Karpas-422 (cell line): Measurements from ENCODE around the gene CCDC192. TPM values are rescaled to one million over a fixed set of nuclear protein-coding genes. Genes with fewer than 3 reads are reported as not detected.
A peak's percentile ranks its signal among the peaks of the same experiment; 100 is the strongest.

Source experiments
- DNase-seq: peaks from one replicate; pipeline ENCODE4 v3.0.0-alpha.2; 2015
- H2AFZ ChIP-seq: fragments of 200-600 bp; sonication (generic); 2 replicates; pipeline ENCODE4 v1.6.1; 2014; ENCODE audit warnings: antibody characterized with exemption, low read length, mixed read lengths
- H3K27ac ChIP-seq: fragments of 200-600 bp; sonication (generic); 2 replicates; pipeline ENCODE4 v1.5.1; 2014; ENCODE audit warnings: mild to moderate bottlenecking, low read length, moderate library complexity
- H3K27me3 ChIP-seq: fragments of 200-600 bp; sonication (generic); 2 replicates; pipeline ENCODE4 v1.6.1; 2014; ENCODE audit warnings: low read length, mixed read lengths
- H3K36me3 ChIP-seq: fragments of 200-600 bp; sonication (generic); 2 replicates; pipeline ENCODE4 v1.6.1; 2014; ENCODE audit warnings: low read length, mixed read lengths; ENCODE audit not compliant: insufficient read depth
- H3K4me1 ChIP-seq: fragments of 200-600 bp; sonication (generic); 2 replicates; pipeline ENCODE4 v1.6.1; 2014; ENCODE audit warnings: mild to moderate bottlenecking, low read length, mixed read lengths
- H3K4me2 ChIP-seq: fragments of 200-600 bp; sonication (generic); 2 replicates; pipeline ENCODE4 v1.6.1; 2014; ENCODE audit warnings: low read length, low read depth, mild to moderate bottlenecking; ENCODE audit not compliant: poor library complexity, severe bottlenecking
- H3K4me3 ChIP-seq: fragments of 200-600 bp; sonication (generic); 2 replicates; pipeline ENCODE4 v1.5.1; 2014; ENCODE audit warnings: mild to moderate bottlenecking, antibody characterized with exemption, low read length, mixed read lengths
- H3K79me2 ChIP-seq: fragments of 200-600 bp; sonication (generic); 2 replicates; pipeline ENCODE4 v1.6.1; 2014; ENCODE audit warnings: mild to moderate bottlenecking, low read length, mixed read lengths
- H3K9ac ChIP-seq: fragments of 200-600 bp; sonication (generic); 2 replicates; pipeline ENCODE4 v1.6.0; 2014; ENCODE audit warnings: low read length
- H3K9me2 ChIP-seq: fragments of 200-600 bp; sonication (generic), shearing (Covaris generic); replicated peaks from 2 replicates; pipeline ENCODE4 v1.6.0; 2014; ENCODE audit warnings: mild to moderate bottlenecking, low read length, moderate library complexity; ENCODE audit not compliant: insufficient read depth
- H3K9me3 ChIP-seq: fragments of 300-700, 200-600 bp; sonication (generic); 2 replicates; pipeline ENCODE4 v1.6.1; 2014; ENCODE audit warnings: low read length, mixed read lengths
- H4K20me1 ChIP-seq: fragments of 200-600 bp; sonication (generic); 2 replicates; pipeline ENCODE4 v1.6.1; 2014; ENCODE audit warnings: mild to moderate bottlenecking, antibody characterized with exemption, low read length, low read depth; ENCODE audit not compliant: insufficient read depth
- total RNA-seq: library from RNA; depleted of rRNA; stranded (reverse); fragments of >200 nt; shearing (Covaris generic); gene quantifications from 2 replicates; pipeline ENCODE4 v1.2.3, GENCODE V29; 2014; ENCODE audit warnings: low replicate concordance

Gene CCDC192
- total RNA-seq, 1 experiment from 2014 or later: not detected

- H3K9ac ChIP-seq: peak overlapping the region; percentile 71
- peak overlapping the region; percentile 72 for H3K4me2 ChIP-seq
- H2AFZ ChIP-seq: no peak overlapping the region
These were observed 172.2 kb downstream of the CCDC192 start for GRCh38 chr5:127875235-127876021.

GRCh38 chr5:127876384-127876783 is 173.2 kb downstream of the CCDC192 start:
- H4K20me1 ChIP-seq: no peaks in the 10 kb centered on the region
- no peaks in the 10 kb centered on the region for H3K36me3 ChIP-seq
- peak; percentile 53 for DNase-seq
- no peak overlapping the region for H2AFZ ChIP-seq
- H3K27ac ChIP-seq: peak overlapping the region; percentile 97
- peak overlapping the region; percentile 72 for H3K4me2 ChIP-seq
- peak overlapping the region; percentile 46 for H3K4me3 ChIP-seq
- no peaks in the 10 kb centered on the region for H3K27me3 ChIP-seq
- no peaks in the 10 kb centered on the region for H3K9me3 ChIP-seq
- H3K4me1 ChIP-seq: peaks cover 70% of the 10 kb centered on the region
- H3K79me2 ChIP-seq: peaks cover 4% of the 10 kb centered on the region; the same call in 1 of the 2 replicates
- no peaks in the 10 kb centered on the region for H3K9me2 ChIP-seq
- H3K9ac ChIP-seq: peak overlapping the region; percentile 71

More at GRCh38 chr5:127875235-127876021, 172.2 kb downstream of the CCDC192 start:
- Histone ChIP-seq H3K4me3 (peak overlapping the region; percentile 46; the same call in 1 of the 2 replicates), H3K79me2 (peaks cover 4% of the 10 kb centered on the region; the same call in 1 of the 2 replicates), H3K4me1 (peaks cover 79% of the 10 kb centered on the region), H4K20me1 (no peaks in the 10 kb centered on the region), H3K27ac (peak overlapping the region; percentile 97), H3K27me3 (no peaks in the 10 kb centered on the region), H3K9me2 (no peaks in the 10 kb centered on the region), H3K9me3 (no peaks in the 10 kb centered on the region), H3K36me3 (no peaks in the 10 kb centered on the region)
- peak; percentile 96 for DNase-seq

GRCh38 chr5:127878174-127878750 is 175.1 kb downstream of the CCDC192 start:
- peaks cover 4% of the 10 kb centered on the region; the same call in 1 of the 2 replicates for H3K79me2 ChIP-seq
- H3K4me1 ChIP-seq: peaks cover 55% of the 10 kb centered on the region
- no peaks in the 10 kb centered on the region for H4K20me1 ChIP-seq
- no peaks in the 10 kb centered on the region for H3K36me3 ChIP-seq
- H3K27ac ChIP-seq: peak overlapping the region; percentile 97
- H3K9ac ChIP-seq: peak overlapping the region; percentile 55
- H3K4me3 ChIP-seq: peak overlapping the region; percentile 19; the same call in 1 of the 2 replicates
- no peaks in the 10 kb centered on the region for H3K9me2 ChIP-seq
- H3K27me3 ChIP-seq: no peaks in the 10 kb centered on the region
- no peaks in the 10 kb centered on the region for H3K9me3 ChIP-seq
- H3K4me2 ChIP-seq: peak overlapping the region; percentile 72
- peak overlapping the region; percentile 97 for H2AFZ ChIP-seq
- DNase-seq: peak; percentile 84

GRCh38 chr5:127884416-127884815 is 181.2 kb downstream of the CCDC192 start:
- peaks cover 12% of the 10 kb centered on the region for H3K4me1 ChIP-seq
- no peaks in the 10 kb centered on the region for H3K27me3 ChIP-seq
- no peaks in the 10 kb centered on the region for H4K20me1 ChIP-seq
- no peak overlapping the region for H3K27ac ChIP-seq
- H2AFZ ChIP-seq: no peak overlapping the region
- H3K9me2 ChIP-seq: no peaks in the 10 kb centered on the region
- no peaks in the 10 kb centered on the region for H3K79me2 ChIP-seq
- H3K4me3 ChIP-seq: no peak overlapping the region
- no peaks in the 10 kb centered on the region for H3K36me3 ChIP-seq
- H3K4me2 ChIP-seq: no peak overlapping the region
- H3K9me3 ChIP-seq: no peaks in the 10 kb centered on the region
- no peak overlapping the region for H3K9ac ChIP-seq
- no peak for DNase-seq

GRCh38 chr5:127885176-127885575 is 182.0 kb downstream of the CCDC192 start:
- H3K9me3 ChIP-seq: no peaks in the 10 kb centered on the region
- DNase-seq: no peak
- H3K79me2 ChIP-seq: no peaks in the 10 kb centered on the region
- no peak overlapping the region for H3K27ac ChIP-seq
- H3K4me3 ChIP-seq: no peak overlapping the region
- no peaks in the 10 kb centered on the region for H4K20me1 ChIP-seq
- H3K4me2 ChIP-seq: no peak overlapping the region
- peaks cover 12% of the 10 kb centered on the region for H3K4me1 ChIP-seq
- no peak overlapping the region for H2AFZ ChIP-seq
- no peaks in the 10 kb centered on the region for H3K27me3 ChIP-seq
- H3K36me3 ChIP-seq: no peaks in the 10 kb centered on the region; the same call in 1 of the 2 replicates
- H3K9ac ChIP-seq: no peak overlapping the region
- H3K9me2 ChIP-seq: no peaks in the 10 kb centered on the region

- H3K9me3 ChIP-seq: no peaks in the 10 kb centered on the region
- H3K4me3 ChIP-seq: no peak overlapping the region
- H3K4me1 ChIP-seq: peaks cover 12% of the 10 kb centered on the region
- no peaks in the 10 kb centered on the region for H4K20me1 ChIP-seq
- no peaks in the 10 kb centered on the region for H3K79me2 ChIP-seq
- no peak overlapping the region for H3K4me2 ChIP-seq
- H2AFZ ChIP-seq: no peak overlapping the region
- DNase-seq: no peak
- H3K36me3 ChIP-seq: no peaks in the 10 kb centered on the region; the same call in 1 of the 2 replicates
- no peak overlapping the region for H3K9ac ChIP-seq
- H3K27me3 ChIP-seq: no peaks in the 10 kb centered on the region
- no peaks in the 10 kb centered on the region for H3K9me2 ChIP-seq
- no peak overlapping the region for H3K27ac ChIP-seq
These were observed 182.9 kb downstream of the CCDC192 start for GRCh38 chr5:127886081-127886480.

GRCh38 chr5:127887282-127887681 is 184.1 kb downstream of the CCDC192 start:
- DNase-seq: no peak
- Histone ChIP-seq H3K27me3 (no peaks in the 10 kb centered on the region), H3K27ac (no peak overlapping the region), H3K9me2 (no peaks in the 10 kb centered on the region), H3K4me2 (no peak overlapping the region), H3K79me2 (no peaks in the 10 kb centered on the region), H3K9me3 (no peaks in the 10 kb centered on the region), H4K20me1 (no peaks in the 10 kb centered on the region), H2AFZ (no peak overlapping the region), H3K9ac (no peak overlapping the region), H3K36me3 (no peaks in the 10 kb centered on the region; the same call in 1 of the 2 replicates), H3K4me3 (no peak overlapping the region), H3K4me1 (peaks cover 22% of the 10 kb centered on the region)

GRCh38 chr5:127891942-127892341 is 188.8 kb downstream of the CCDC192 start:
- H3K9me3 ChIP-seq: no peaks in the 10 kb centered on the region
- no peak for DNase-seq

More at GRCh38 chr5:127891942-127892341, 188.8 kb downstream of the CCDC192 start:
- no peaks in the 10 kb centered on the region; the same call in 1 of the 2 replicates for H3K36me3 ChIP-seq
- H3K27ac ChIP-seq: no peak overlapping the region
- H3K4me2 ChIP-seq: no peak overlapping the region
- no peak overlapping the region for H3K4me3 ChIP-seq
- H3K4me1 ChIP-seq: peaks cover 20% of the 10 kb centered on the region
- H4K20me1 ChIP-seq: no peaks in the 10 kb centered on the region
- H3K79me2 ChIP-seq: no peaks in the 10 kb centered on the region
- H2AFZ ChIP-seq: no peak overlapping the region
- H3K9me2 ChIP-seq: no peaks in the 10 kb centered on the region
- H3K9ac ChIP-seq: no peak overlapping the region
- no peaks in the 10 kb centered on the region for H3K27me3 ChIP-seq
